MM.1S (cell line): ENCODE results near the gene ALDH1A3.

ENCODE experiments used
- DNase-seq: peaks from one replicate; pipeline ENCODE4 v3.0.0-alpha.2; 2015
- H2AFZ ChIP-seq: fragments of 300-600 bp; sonication (generic); 2 replicates; pipeline ENCODE4 v1.6.0; 2016; ENCODE audit warnings: antibody characterized with exemption, low read length
- H3F3A ChIP-seq: fragments of 300-600 bp; sonication (generic); 2 replicates; pipeline ENCODE4 v1.6.1; 2016; ENCODE audit warnings: mild to moderate bottlenecking, antibody characterized with exemption, low read length, moderate library complexity, mixed read lengths; ENCODE audit not compliant: insufficient read depth
- H3K27ac ChIP-seq: fragments of 300-600 bp; sonication (generic); 2 replicates; pipeline ENCODE4 v1.5.1; 2016; ENCODE audit warnings: mild to moderate bottlenecking, low read length
- H3K27me3 ChIP-seq: fragments of 300-600 bp; sonication (generic); replicated peaks from 2 replicates; pipeline ENCODE4 v1.6.0; 2016; ENCODE audit warnings: low read length; ENCODE audit not compliant: insufficient read depth
- H3K36me3 ChIP-seq: fragments of 300-600 bp; sonication (generic); replicated peaks from 2 replicates; pipeline ENCODE4 v1.6.1; 2016; ENCODE audit warnings: mild to moderate bottlenecking, low read length, mixed read lengths; ENCODE audit not compliant: insufficient read depth
- H3K4me1 ChIP-seq: fragments of 300-600 bp; sonication (generic); 2 replicates; pipeline ENCODE4 v1.6.1; 2016; ENCODE audit warnings: low read length, mixed read lengths
- H3K4me2 ChIP-seq: fragments of 300-600 bp; sonication (generic); 2 replicates; pipeline ENCODE4 v1.6.0; 2016; ENCODE audit warnings: low read depth, low read length
- H3K4me3 ChIP-seq: fragments of 300-600 bp; sonication (generic); 2 replicates; pipeline ENCODE4 v1.5.1; 2016; ENCODE audit warnings: low read length, mixed read lengths
- H3K79me2 ChIP-seq: fragments of 300-600 bp; sonication (generic); 2 replicates; pipeline ENCODE4 v1.6.1; 2016; ENCODE audit warnings: mixed run types, low read length, mixed read lengths
- H3K9ac ChIP-seq: fragments of 300-600 bp; sonication (generic); 2 replicates; pipeline ENCODE4 v1.6.1; 2016; ENCODE audit warnings: low read length, mixed read lengths
- H3K9me2 ChIP-seq: fragments of 300-600 bp; sonication (generic); replicated peaks from 2 replicates; pipeline ENCODE4 v1.6.1; 2016; ENCODE audit warnings: mild to moderate bottlenecking, low read length, mixed read lengths; ENCODE audit not compliant: insufficient read depth
- H3K9me3 ChIP-seq: fragments of 300-600 bp; sonication (generic); replicated peaks from 2 replicates; pipeline ENCODE4 v1.6.1; 2016; ENCODE audit warnings: mild to moderate bottlenecking, low read length, mixed read lengths; ENCODE audit not compliant: insufficient read depth
- H4K20me1 ChIP-seq: fragments of 300-600 bp; sonication (generic); 2 replicates; pipeline ENCODE4 v1.6.1; 2016; ENCODE audit warnings: mild to moderate bottlenecking, low read length, moderate library complexity, mixed read lengths; ENCODE audit not compliant: insufficient read depth
- EZH2 ChIP-seq: fragments of 300-600 bp; sonication (generic); optimal IDR thresholded peaks from 2 replicates; pipeline ENCODE3; 2017; ENCODE audit warnings: low read depth, mild to moderate bottlenecking, antibody characterized with exemption, low read length, mixed read lengths
- EZH2phosphoT487 ChIP-seq: fragments of 300-600 bp; sonication (generic); IDR thresholded peaks from 2 replicates; pipeline ENCODE4 v1.6.1; 2018; ENCODE audit warnings: antibody characterized with exemption, low read length
- TF ChIP-seq, protein P1 (sequence below): fragments of 300-600 bp; sonication (generic); IDR thresholded peaks from 2 replicates; pipeline ENCODE4 v1.5.1; 2016; ENCODE audit warnings: antibody characterized with exemption, low read length, mixed read lengths

ALDH1A3 gene

DNA sequence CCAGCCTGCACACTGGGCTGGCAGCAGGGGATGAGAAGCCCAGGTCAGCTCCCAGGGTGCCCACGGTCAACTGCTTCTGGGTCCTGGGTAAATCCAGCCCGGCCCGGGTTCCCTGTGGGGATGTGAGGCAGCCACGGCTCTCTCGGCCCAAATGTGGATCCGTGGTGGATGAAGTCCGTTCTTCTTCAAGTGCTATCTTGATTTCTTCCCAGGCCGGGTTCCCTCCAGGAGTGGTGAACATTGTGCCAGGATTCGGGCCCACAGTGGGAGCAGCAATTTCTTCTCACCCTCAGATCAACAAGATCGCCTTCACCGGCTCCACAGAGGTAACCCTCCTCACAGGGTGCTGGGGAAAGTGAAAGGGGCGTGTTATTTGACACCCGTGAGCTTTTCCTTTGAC lies 16.1 kb downstream of the ALDH1A3 start:
- Histone ChIP-seq H3K4me2 (no peak overlapping the region), H3K4me1 (no peaks in the 10 kb centered on the region), H2AFZ (no peak overlapping the region), H4K20me1 (no peaks in the 10 kb centered on the region), H3K27ac (no peak overlapping the region), H3K79me2 (no peaks in the 10 kb centered on the region), H3K9ac (no peak overlapping the region), H3K9me3 (no peaks in the 10 kb centered on the region), H3K4me3 (no peak overlapping the region), H3K36me3 (no peaks in the 10 kb centered on the region), H3K27me3 (no peaks in the 10 kb centered on the region; the same call in 1 of the 2 replicates), H3F3A (no peaks in the 10 kb centered on the region), H3K9me2 (no peaks in the 10 kb centered on the region)
- TF ChIP-seq EZH2phosphoT487 (no peak), EZH2 (no peak)
- TF ChIP-seq, protein P1, sequence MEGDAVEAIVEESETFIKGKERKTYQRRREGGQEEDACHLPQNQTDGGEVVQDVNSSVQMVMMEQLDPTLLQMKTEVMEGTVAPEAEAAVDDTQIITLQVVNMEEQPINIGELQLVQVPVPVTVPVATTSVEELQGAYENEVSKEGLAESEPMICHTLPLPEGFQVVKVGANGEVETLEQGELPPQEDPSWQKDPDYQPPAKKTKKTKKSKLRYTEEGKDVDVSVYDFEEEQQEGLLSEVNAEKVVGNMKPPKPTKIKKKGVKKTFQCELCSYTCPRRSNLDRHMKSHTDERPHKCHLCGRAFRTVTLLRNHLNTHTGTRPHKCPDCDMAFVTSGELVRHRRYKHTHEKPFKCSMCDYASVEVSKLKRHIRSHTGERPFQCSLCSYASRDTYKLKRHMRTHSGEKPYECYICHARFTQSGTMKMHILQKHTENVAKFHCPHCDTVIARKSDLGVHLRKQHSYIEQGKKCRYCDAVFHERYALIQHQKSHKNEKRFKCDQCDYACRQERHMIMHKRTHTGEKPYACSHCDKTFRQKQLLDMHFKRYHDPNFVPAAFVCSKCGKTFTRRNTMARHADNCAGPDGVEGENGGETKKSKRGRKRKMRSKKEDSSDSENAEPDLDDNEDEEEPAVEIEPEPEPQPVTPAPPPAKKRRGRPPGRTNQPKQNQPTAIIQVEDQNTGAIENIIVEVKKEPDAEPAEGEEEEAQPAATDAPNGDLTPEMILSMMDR, result no peak
- no peak for DNase-seq

DNA sequence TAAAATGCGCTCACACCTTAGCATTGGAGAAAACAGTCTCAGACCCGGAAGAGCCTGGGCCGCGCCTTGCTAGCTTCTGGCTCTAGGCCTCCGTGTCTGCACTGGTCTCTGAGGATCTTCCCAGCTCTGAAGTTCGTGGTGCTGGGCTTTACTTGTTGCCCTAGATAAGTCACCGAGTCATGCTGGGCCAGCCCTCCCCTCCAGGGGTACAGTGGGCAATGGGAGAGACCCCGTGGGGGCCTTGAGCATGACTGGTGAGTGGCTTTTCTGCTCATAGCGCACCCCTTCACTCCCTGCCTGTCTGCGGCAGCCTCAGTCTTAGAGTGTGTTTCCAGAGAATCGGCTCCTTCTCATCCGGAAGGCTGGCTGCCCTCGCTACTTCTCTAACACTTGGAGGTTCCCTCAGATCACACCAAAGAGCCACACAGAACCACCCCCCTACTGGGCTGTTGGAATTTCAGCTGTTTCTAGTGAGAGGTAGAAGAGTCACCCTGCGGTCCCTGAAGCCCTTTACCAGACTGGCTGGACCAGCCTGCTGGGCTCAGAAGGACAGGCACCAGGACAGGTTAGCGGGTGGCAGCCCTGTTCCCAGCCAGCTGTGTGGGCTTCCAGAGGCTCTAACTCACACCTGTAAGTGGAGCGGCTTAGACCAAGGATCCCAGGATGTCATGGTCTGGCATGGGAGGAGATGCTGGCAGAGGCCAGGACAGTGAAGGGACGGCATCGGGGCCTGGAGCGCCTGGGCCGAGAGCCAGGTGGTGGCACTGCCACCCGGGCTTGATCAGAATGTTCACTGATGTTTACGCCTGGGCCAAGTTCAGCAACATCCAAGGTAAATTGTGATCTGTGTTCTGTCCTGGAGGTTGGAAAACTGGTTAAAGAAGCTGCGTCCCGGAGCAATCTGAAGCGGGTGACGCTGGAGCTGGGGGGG lies 17.9 kb downstream of the ALDH1A3 start:
- Histone ChIP-seq H4K20me1 (no peaks in the 10 kb centered on the region), H3K36me3 (no peaks in the 10 kb centered on the region), H3K9ac (no peak overlapping the region), H3K4me1 (no peaks in the 10 kb centered on the region), H2AFZ (no peak overlapping the region), H3K9me2 (no peaks in the 10 kb centered on the region), H3K27me3 (no peaks in the 10 kb centered on the region; the same call in 1 of the 2 replicates), H3K4me3 (no peak overlapping the region), H3K79me2 (no peaks in the 10 kb centered on the region), H3K27ac (no peak overlapping the region), H3K9me3 (no peaks in the 10 kb centered on the region), H3F3A (no peaks in the 10 kb centered on the region), H3K4me2 (no peak overlapping the region)
- no peak for TF ChIP-seq EZH2phosphoT487
- TF ChIP-seq, protein P1, result no peak
- no peak for TF ChIP-seq EZH2
- DNase-seq, result no peak

DNA sequence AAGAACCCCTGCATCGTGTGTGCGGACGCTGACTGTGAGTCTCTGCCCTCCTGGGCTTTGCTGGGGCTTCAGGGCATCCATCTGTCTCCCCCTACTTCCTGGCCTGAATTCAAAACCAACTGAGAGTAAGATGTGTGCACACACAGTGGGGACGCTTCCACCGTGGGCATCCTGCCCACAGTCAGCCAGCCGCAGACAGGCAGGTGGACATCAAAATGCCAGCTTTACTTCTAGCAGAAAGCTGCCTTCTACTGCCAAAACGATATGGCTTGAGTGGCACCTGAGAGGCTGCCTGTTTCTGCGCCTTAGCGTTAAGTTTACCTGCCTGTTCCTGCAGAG lies 18.5 kb downstream of the ALDH1A3 start:
- H3F3A ChIP-seq, result no peaks in the 10 kb centered on the region

More for the DNA sequence above, 18.5 kb downstream of the ALDH1A3 start:
- TF ChIP-seq, protein P1, result no peak
- no peak for TF ChIP-seq EZH2
- TF ChIP-seq EZH2phosphoT487, result no peak
- Histone ChIP-seq H3K27ac (no peak overlapping the region), H3K4me3 (no peak overlapping the region), H2AFZ (no peak overlapping the region), H4K20me1 (no peaks in the 10 kb centered on the region), H3K9me3 (no peaks in the 10 kb centered on the region), H3K9ac (no peak overlapping the region), H3K79me2 (no peaks in the 10 kb centered on the region), H3K4me2 (no peak overlapping the region), H3K27me3 (no peaks in the 10 kb centered on the region), H3K9me2 (no peaks in the 10 kb centered on the region), H3K4me1 (no peaks in the 10 kb centered on the region), H3K36me3 (no peaks in the 10 kb centered on the region)
- DNase-seq, result no peak
